Right lobe of liver (tissue), 6 donors: ENCODE measurements around the gene ZNF473. TPM values are rescaled to one million over a fixed set of nuclear protein-coding genes. Genes with fewer than 3 reads are reported as not detected.
A peak's percentile ranks its signal among the peaks of the same experiment; 100 is the strongest.

Source experiments
- ATAC-seq, 4 donors: fragments of 200-7000 bp; cut with Tn5 transposase; one replicate each; pipeline ENCODE4 v1.9.1; 2020; ENCODE audit warnings: mild to moderate bottlenecking in 4 of 4, moderate library complexity in 4 of 4
- DNase-seq, 3 donors: peaks; one replicate each; pipeline ENCODE4 v3.0.0-alpha.2; 2020
- H3K27ac ChIP-seq, 3 donors: fragments of 200-600 bp; one replicate each; pipeline ENCODE4 v1.8.0; 2022
- H3K27me3 ChIP-seq, 2 donors: fragments of 200-600 bp; one replicate each; pipeline ENCODE4 v1.8.0; 2022
- H3K36me3 ChIP-seq, 4 donors: fragments of 200-600 bp; sonication (generic) in 1 of 4; one replicate each; pipeline versions ENCODE4 v1.5.1 to v1.8.0; 2017 to 2022; ENCODE audit warnings: control low read depth in 1 of 4
- H3K4me1 ChIP-seq, 4 donors: fragments of 200-600 bp; sonication (generic) in 1 of 4; one replicate each; pipeline versions ENCODE4 v1.5.1 to v1.8.0; 2017 to 2022; ENCODE audit warnings: control low read depth in 1 of 4
- H3K4me3 ChIP-seq, 3 donors: fragments of 200-600 bp; one replicate each; pipeline ENCODE4 v1.8.0; 2022
- H3K9me3 ChIP-seq, 4 donors: fragments of 200-600 bp; sonication (generic) in 1 of 4; one replicate each; pipeline versions ENCODE4 v1.5.1 to v1.8.0; 2017 to 2022; ENCODE audit warnings: control low read depth in 1 of 4
- CTCF ChIP-seq, 4 donors: fragments of 200-600 bp in 3 of 4; fragments of 450-650 bp in 1 of 4; IDR thresholded peaks; one replicate each; pipeline versions ENCODE4 v1.5.1 to v1.8.0; 2016 to 2022; ENCODE audit warnings: antibody characterized with exemption in 4 of 4, mild to moderate bottlenecking in 2 of 4
- POLR2A ChIP-seq: fragments of 450-650 bp; IDR thresholded peaks from one replicate; pipeline ENCODE4 v1.6.1; 2017; ENCODE audit warnings: antibody characterized with exemption, mild to moderate bottlenecking
- WGBS: methylation state at CpG from one replicate; pipeline ENCODE4 v1.1.6; 2018; ENCODE audit warnings: low coverage, low lambda C conversion rate; ENCODE audit not compliant: insufficient coverage; ENCODE audit errors: missing lambda C conversion rate; 5-methylcytosine and 5-hydroxymethylcytosine counted together
- intact Hi-C, 2 donors: fragments of 100-400 bp; cut with DNase I; formaldehyde crosslinking; loops; one replicate each; pipeline versions ENCODE4 v1.11.2 to v1.14.1; 2022
- total RNA-seq, 6 experiments: library from RNA; depleted of rRNA in 2 of 6; stranded (reverse); fragments of >200 nt in 2 of 6; fragmentation: NEBNext Ultra II Directional in 3 of 6; extraction: Animal tissue kit (Norgen Biotek cat#: 25700) in 3 of 6; gene quantifications; one replicate each; pipeline versions ENCODE4 v1.1.0 to v1.2.4, GENCODE V29; 2016 to 2023
- donor health status: DM: no; HTN: yes; CAD: no.
- donor health status: DM: no; HTN: no; CAD: no.
- donor health status: DM: no; HTN: no; CAD: no.
- donor health status: DM: no; HTN: yes; CAD: no.
- donor health status: DM: no; HTN: yes; CAD: no.

ZNF473 gene
- total RNA-seq, 6 experiments from 2014 or later, result 3.1 to 6.0 (median 3.6) TPM

- intact Hi-C loops, result no loop called here
- no peaks in the 10 kb centered on the region for H3K27me3 ChIP-seq
- H3K4me3 ChIP-seq, result no peak overlapping the region
- no peaks in the 10 kb centered on the region for H3K9me3 ChIP-seq
- H3K36me3 ChIP-seq, result peaks cover 0 to 42% (median 6%) of the 10 kb centered on the region in 4 donors
- H3K27ac ChIP-seq, result no peak overlapping the region
- H3K4me1 ChIP-seq, result no peaks in the 10 kb centered on the region
- 95% methylated on average over 8 of the region's 10 CpGs for WGBS
- DNase-seq (no peak), ATAC-seq (no peak)
- TF ChIP-seq POLR2A (no peak), CTCF (IDR thresholded peaks at IDR 0.05) (no peak)
Measured at GRCh38 chr19:49986354-49986753, 39.5 kb upstream of the ZNF473 start.

GRCh38 chr19:49987159-49987698, 38.6 kb upstream of the ZNF473 start:
- no peak for TF ChIP-seq POLR2A
- TF ChIP-seq CTCF (IDR thresholded peaks at IDR 0.05), result no peak
- ATAC-seq (peak; percentile 69 to 95 (median 79)), DNase-seq (peak; percentile 74 to 88 (median 84))
- no peak overlapping the region for H3K4me3 ChIP-seq
- H3K27ac ChIP-seq, result no peak overlapping the region
- H3K4me1 ChIP-seq, result no peaks in the 10 kb centered on the region
- peaks cover 0 to 50% (median 10%) of the 10 kb centered on the region in 4 donors for H3K36me3 ChIP-seq
- intact Hi-C loops, result no loop called here
- H3K9me3 ChIP-seq, result no peaks in the 10 kb centered on the region
- WGBS, result 29% methylated on average over 6 of the region's 9 CpGs
- H3K27me3 ChIP-seq, result no peaks in the 10 kb centered on the region

GRCh38 chr19:49988007-49988406, 37.8 kb upstream of the ZNF473 start:
- no peak overlapping the region for H3K27ac ChIP-seq
- ATAC-seq (no peak), DNase-seq (no peak)
- TF ChIP-seq POLR2A (no peak), CTCF (IDR thresholded peaks at IDR 0.05) (no peak)
- H3K9me3 ChIP-seq, result no peaks in the 10 kb centered on the region
- H3K36me3 ChIP-seq, result peaks cover 0 to 57% (median 12%) of the 10 kb centered on the region in 4 donors
- no peak overlapping the region for H3K4me3 ChIP-seq
- H3K27me3 ChIP-seq, result no peaks in the 10 kb centered on the region
- no peaks in the 10 kb centered on the region for H3K4me1 ChIP-seq
- WGBS, result no CpG with 5 or more reads among the region's 5 CpGs
- intact Hi-C loops, result no loop called here

GRCh38 chr19:49988433-49988832, 37.4 kb upstream of the ZNF473 start:
- Histone ChIP-seq H3K36me3 (peaks cover 0 to 57% (median 12%) of the 10 kb centered on the region in 4 donors), H3K4me3 (no peak overlapping the region), H3K4me1 (no peaks in the 10 kb centered on the region), H3K9me3 (no peaks in the 10 kb centered on the region), H3K27me3 (no peaks in the 10 kb centered on the region), H3K27ac (no peak overlapping the region)
- WGBS, result 94% methylated on average over 4 of the region's 9 CpGs
- intact Hi-C loops, result no loop called here
- DNase-seq (no peak), ATAC-seq (no peak)
- TF ChIP-seq CTCF (IDR thresholded peaks at IDR 0.05), result no peak
- no peak for TF ChIP-seq POLR2A
